ENCODE data around the gene SPZ1. TPM values are rescaled to one million over a fixed set of nuclear protein-coding genes. Genes with fewer than 3 reads are reported as not detected.
A peak's percentile ranks its signal among the peaks of the same experiment; 100 is the strongest.

SPZ1 gene
- total and polyA plus RNA-seq, 2 of the 13 experiments (the other 11 are each of a cell fraction or from before 2014, with no cell fraction given), result not detected

- TF ChIP-seq MAFK (conservative IDR thresholded peaks at IDR 0.05 in 1 of 2, IDR thresholded peaks at IDR 0.05 in 1 of 2; ENCODE audit: low read length in 2 of 2) (peak; percentile 9 to 63; a peak in 2 of 4 replicates), EED (CRISPR knock-in tag; IDR thresholded peaks at IDR 0.05) (no peak), TIGD3 (CRISPR knock-in tag; IDR thresholded peaks at IDR 0.05; ENCODE audit: borderline replicate concordance) (no peak)
- Histone ChIP-seq H4K20me1 (ENCODE audit: insufficient read depth, low read length) (no peaks in the 10 kb centered on the region), H3K27ac (ENCODE audit: extremely low read length, insufficient read depth, low read length) (no peak overlapping the region), H3K4me2 (ENCODE audit: low read depth, low read length) (no peak overlapping the region), H3K9me3 (ENCODE audit: low read length) (no peaks in the 10 kb centered on the region), H3K79me2 (ENCODE audit: insufficient read depth, low read length) (no peaks in the 10 kb centered on the region), H3K4me3 (replicated peaks in 1 of 3; ENCODE audit: insufficient read depth in 1 of 3, low read depth in 2 of 3, low read length in 3 of 3) (no peak overlapping the region; a peak in 1 of 6 replicates), H3K4me1 (ENCODE audit: insufficient read depth, low read length) (no peaks in the 10 kb centered on the region), H3K9ac (ENCODE audit: insufficient read depth, low read depth, low read length) (no peak overlapping the region), H3K36me3 (replicated peaks in 1 of 2; ENCODE audit: control insufficient read depth in 1 of 2, insufficient read depth in 2 of 2, low read length in 2 of 2) (no peaks in the 10 kb centered on the region), H2AFZ (ENCODE audit: low read length) (no peak overlapping the region), H3K27me3 (ENCODE audit: control insufficient read depth in 1 of 2, insufficient read depth in 2 of 2, low read length in 2 of 2) (peaks cover 0 to 4% of the 10 kb centered on the region in 2 experiments; a peak in 3 of 5 replicates)
- ATAC-seq (no peak), DNase-seq (ENCODE audit: low spot score) (no peak), FAIRE-seq (no peak)
- ChIA-PET POLR2A (no interaction called here), CTCF (ENCODE audit: low intra/inter-chr PET ratio, low total read pairs) (no interaction called here)
- in situ Hi-C loops (cut with HindIII; ENCODE audit: extremely low pct_ligation_motif_present, low pct_unique_long_range_greater_than_20kb) (no loop called here), intact Hi-C loops (cut with micrococcal nuclease; ENCODE audit: unreplicated experiment) (no loop called here)
- WGBS (ENCODE audit: low lambda C conversion rate), result 20% methylated on average over 4 of the region's 4 CpGs
- no TSS peak for BruUV-seq (replicated peaks)
These were observed 49.1 kb downstream of the SPZ1 start for GRCh38 chr5:80368661-80369480.

- no peak for FAIRE-seq
- no peak for ATAC-seq
- H3K9me3 ChIP-seq (ENCODE audit: low read length), result no peaks in the 10 kb centered on the region
- BruUV-seq (replicated peaks), result no TSS peak
- H3K4me3 ChIP-seq (replicated peaks in 1 of 3; ENCODE audit: insufficient read depth in 1 of 3, low read depth in 2 of 3, low read length in 3 of 3), result no peak overlapping the region; a peak in 1 of 6 replicates
- in situ Hi-C loops (cut with HindIII; ENCODE audit: extremely low pct_ligation_motif_present, low pct_unique_long_range_greater_than_20kb) (no loop called here), intact Hi-C loops (cut with micrococcal nuclease; ENCODE audit: unreplicated experiment) (no loop called here)
- no peaks in the 10 kb centered on the region for H4K20me1 ChIP-seq (ENCODE audit: insufficient read depth, low read length)
- no peak overlapping the region for H3K4me2 ChIP-seq (ENCODE audit: low read depth, low read length)
- no peak overlapping the region for H3K27ac ChIP-seq (ENCODE audit: extremely low read length, insufficient read depth, low read length)
- no peak overlapping the region for H3K9ac ChIP-seq (ENCODE audit: insufficient read depth, low read depth, low read length)
- no peaks in the 10 kb centered on the region for H3K36me3 ChIP-seq (replicated peaks in 1 of 2; ENCODE audit: control insufficient read depth in 1 of 2, insufficient read depth in 2 of 2, low read length in 2 of 2)
- CTCF ChIA-PET (ENCODE audit: low intra/inter-chr PET ratio, low total read pairs), result no interaction called here
- no peak overlapping the region for H2AFZ ChIP-seq (ENCODE audit: low read length)
- POLR2A ChIA-PET, result no interaction called here
- no peak for DNase-seq (ENCODE audit: low spot score)
- WGBS (ENCODE audit: low lambda C conversion rate), result 24% methylated on average over 8 of the region's 8 CpGs
- H3K27me3 ChIP-seq (ENCODE audit: control insufficient read depth in 1 of 2, insufficient read depth in 2 of 2, low read length in 2 of 2), result peaks cover 0 to 4% of the 10 kb centered on the region in 2 experiments; a peak in 3 of 5 replicates
- no peaks in the 10 kb centered on the region for H3K79me2 ChIP-seq (ENCODE audit: insufficient read depth, low read length)
- no peaks in the 10 kb centered on the region for H3K4me1 ChIP-seq (ENCODE audit: insufficient read depth, low read length)
- no peak for TF ChIP-seq THYN1 (CRISPR knock-in tag; IDR thresholded peaks at IDR 0.05; ENCODE audit: borderline replicate concordance, low read depth)
- no peak for TF ChIP-seq ZNF431 (CRISPR knock-in tag; IDR thresholded peaks at IDR 0.05; ENCODE audit: borderline replicate concordance, low read depth)
- no peak for TF ChIP-seq ZBTB21 (CRISPR knock-in tag; IDR thresholded peaks at IDR 0.05)
- TF ChIP-seq ZNF800 (CRISPR knock-in tag; IDR thresholded peaks at IDR 0.05), result no peak
- TF ChIP-seq SYNCRIP (IDR thresholded peaks at IDR 0.05; ENCODE audit: insufficient read depth, low read depth, low read length), result no peak
- TF ChIP-seq FOXA3 (CRISPR knock-in tag; IDR thresholded peaks at IDR 0.05), result no peak
- TF ChIP-seq NR2F6 (IDR thresholded peaks at IDR 0.05), result no peak
- TF ChIP-seq NR2F6 (CRISPR knock-in tag; IDR thresholded peaks at IDR 0.05), result no peak
- no peak for TF ChIP-seq ATRX (CRISPR knock-in tag; IDR thresholded peaks at IDR 0.05; ENCODE audit: borderline replicate concordance)
- no peak for TF ChIP-seq TAF1 (CRISPR knock-in tag; IDR thresholded peaks at IDR 0.05)
- no peak for TF ChIP-seq SMYD3 (CRISPR knock-in tag; IDR thresholded peaks at IDR 0.05)
- TF ChIP-seq IRF2 (CRISPR knock-in tag; IDR thresholded peaks at IDR 0.05), result no peak
- TF ChIP-seq ZNF441 (CRISPR knock-in tag; IDR thresholded peaks at IDR 0.05; ENCODE audit: borderline replicate concordance), result no peak
- TF ChIP-seq RFXANK (CRISPR knock-in tag; IDR thresholded peaks at IDR 0.05), result no peak
These were observed 49.7 kb downstream of the SPZ1 start for GRCh38 chr5:80369521-80369920.

Measured in HepG2 (cell line).